GM12865 (cell line): ENCODE data around the gene RABGAP1.

Experiments used
- DNase-seq: peaks from one replicate; pipeline ENCODE4 v3.0.0; 2010; ENCODE audit warnings: low read depth
- H3K4me3 ChIP-seq: 2 replicates; pipeline ENCODE4 v1.5.1; 2011; ENCODE audit warnings: mild to moderate bottlenecking, low read depth, low read length, control low read depth
- TF ChIP-seq, protein P1 (sequence below): IDR thresholded peaks from 2 replicates; pipeline ENCODE4 v1.5.1; 2011; ENCODE audit warnings: low read length, control low read depth, low read depth, inconsistent platforms; ENCODE audit not compliant: insufficient read depth; ENCODE audit errors: missing control alignments

RABGAP1 gene

DNA sequence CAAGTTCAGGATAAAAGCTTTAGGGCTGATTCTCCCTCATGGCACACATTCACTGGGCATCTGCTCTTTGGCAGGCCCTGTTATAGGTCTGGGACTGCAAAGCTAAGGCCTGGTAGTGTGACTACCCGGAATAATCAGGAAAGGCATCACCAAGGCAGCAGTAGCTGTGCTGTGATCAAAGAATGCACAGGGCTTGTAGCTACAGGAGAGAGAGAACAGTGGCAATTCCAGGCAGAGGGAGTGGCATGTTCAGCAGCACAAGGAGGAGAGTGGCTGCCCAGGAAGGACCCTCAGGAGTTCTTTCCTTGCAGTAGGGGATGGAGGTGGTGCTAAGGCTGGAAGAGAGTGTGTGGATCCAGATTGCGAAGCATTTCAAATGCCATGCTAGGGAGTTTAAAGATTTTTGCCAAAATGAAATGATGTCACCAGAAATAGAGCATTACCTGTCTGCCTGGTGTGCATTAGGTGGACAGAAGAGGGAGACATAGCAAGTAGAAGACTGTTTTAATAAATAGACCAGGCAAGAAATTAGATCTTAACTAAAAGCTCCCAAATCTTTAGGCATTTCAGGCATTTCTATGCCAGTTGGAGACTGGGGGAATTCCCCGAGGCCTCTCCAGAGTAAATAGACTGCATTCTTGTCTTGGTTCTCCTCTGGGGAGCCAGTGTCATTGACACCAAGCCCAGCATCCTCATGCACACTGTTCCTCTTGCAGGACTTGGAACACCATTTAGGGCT is 161.7 kb downstream of the RABGAP1 start:
- TF ChIP-seq, protein P1, sequence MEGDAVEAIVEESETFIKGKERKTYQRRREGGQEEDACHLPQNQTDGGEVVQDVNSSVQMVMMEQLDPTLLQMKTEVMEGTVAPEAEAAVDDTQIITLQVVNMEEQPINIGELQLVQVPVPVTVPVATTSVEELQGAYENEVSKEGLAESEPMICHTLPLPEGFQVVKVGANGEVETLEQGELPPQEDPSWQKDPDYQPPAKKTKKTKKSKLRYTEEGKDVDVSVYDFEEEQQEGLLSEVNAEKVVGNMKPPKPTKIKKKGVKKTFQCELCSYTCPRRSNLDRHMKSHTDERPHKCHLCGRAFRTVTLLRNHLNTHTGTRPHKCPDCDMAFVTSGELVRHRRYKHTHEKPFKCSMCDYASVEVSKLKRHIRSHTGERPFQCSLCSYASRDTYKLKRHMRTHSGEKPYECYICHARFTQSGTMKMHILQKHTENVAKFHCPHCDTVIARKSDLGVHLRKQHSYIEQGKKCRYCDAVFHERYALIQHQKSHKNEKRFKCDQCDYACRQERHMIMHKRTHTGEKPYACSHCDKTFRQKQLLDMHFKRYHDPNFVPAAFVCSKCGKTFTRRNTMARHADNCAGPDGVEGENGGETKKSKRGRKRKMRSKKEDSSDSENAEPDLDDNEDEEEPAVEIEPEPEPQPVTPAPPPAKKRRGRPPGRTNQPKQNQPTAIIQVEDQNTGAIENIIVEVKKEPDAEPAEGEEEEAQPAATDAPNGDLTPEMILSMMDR: no peak
- H3K4me3 ChIP-seq: no peak overlapping the region
- no peak for DNase-seq

DNA sequence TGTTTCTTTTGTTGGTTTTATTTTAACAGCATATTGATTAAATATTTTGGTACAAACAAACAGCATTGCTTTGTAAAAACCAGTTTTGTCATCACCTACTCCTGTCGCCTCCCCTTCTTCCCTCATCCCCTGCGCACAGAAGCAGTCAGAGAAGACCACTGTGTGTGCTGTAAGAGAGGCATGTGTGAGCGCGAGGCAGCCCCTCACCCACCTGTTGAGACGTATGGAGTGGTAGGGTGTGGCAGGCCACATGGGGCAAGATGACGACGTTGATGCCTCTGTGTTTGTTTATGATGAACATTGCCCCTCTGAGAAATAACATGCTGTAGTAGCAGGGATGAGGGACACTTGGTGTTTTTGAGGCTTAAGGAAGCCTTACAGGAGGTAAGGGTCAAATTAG is 164.0 kb downstream of the RABGAP1 start:
- no peak for DNase-seq
- no peak overlapping the region for H3K4me3 ChIP-seq
- TF ChIP-seq, protein P1: no peak

GRCh38 chr9:123105490-123105889 is 164.7 kb downstream of the RABGAP1 start:
- TF ChIP-seq, protein P1: no peak
- DNase-seq: no peak
- H3K4me3 ChIP-seq: no peak overlapping the region

DNA sequence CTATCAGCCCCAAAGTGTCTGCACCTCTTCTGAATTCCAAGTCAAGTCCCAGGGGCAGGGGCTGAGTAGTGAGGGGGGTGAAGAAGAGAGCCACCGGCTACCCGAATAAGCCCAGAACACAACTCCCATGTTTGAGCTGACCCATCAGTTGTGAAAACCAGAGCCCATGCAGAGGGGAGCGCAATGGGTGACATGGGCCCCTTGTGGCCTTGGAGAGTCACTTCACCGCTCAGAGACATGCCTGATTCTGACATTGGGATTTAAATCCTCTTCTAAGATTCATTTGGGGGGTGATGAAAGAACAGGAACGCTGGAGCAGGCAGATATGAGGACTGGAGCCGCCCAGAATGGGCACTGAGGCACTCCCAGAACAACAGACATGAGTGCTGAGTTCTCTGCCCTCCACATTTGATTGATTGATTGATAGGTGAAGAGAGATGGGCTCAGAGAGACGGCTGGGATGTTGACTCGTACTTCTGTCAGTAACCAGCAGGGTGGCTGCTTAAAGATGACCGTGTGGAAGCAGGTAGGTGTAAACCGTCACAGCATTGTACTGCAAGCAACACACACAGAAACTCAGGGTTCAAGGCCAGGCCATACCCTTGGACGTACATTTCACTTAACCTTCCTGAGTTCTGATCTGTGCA is 166.9 kb downstream of the RABGAP1 start:
- DNase-seq: no peak
- TF ChIP-seq, protein P1: no peak
- H3K4me3 ChIP-seq: no peak overlapping the region

DNA sequence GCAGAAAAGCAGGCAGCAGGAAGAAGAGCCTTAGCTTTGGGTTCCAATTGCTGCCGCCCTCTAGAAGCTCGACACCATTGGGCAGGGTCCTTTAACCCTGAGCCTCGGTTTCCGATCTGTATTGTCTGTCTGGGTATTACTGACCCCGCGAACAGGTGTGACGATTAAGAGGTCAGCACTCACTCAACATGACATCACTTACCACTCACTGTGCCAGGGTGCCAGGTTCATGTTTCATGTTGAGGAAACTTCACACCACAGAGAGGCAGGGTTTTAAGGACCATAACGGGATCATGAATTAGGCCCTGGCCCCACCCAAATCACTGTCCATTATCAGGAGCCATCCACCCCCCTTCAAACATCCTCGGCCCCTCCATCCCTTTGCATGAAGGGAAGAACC is 168.2 kb downstream of the RABGAP1 start:
- no peak for DNase-seq
- no peak overlapping the region for H3K4me3 ChIP-seq
- TF ChIP-seq, protein P1: no peak

DNA sequence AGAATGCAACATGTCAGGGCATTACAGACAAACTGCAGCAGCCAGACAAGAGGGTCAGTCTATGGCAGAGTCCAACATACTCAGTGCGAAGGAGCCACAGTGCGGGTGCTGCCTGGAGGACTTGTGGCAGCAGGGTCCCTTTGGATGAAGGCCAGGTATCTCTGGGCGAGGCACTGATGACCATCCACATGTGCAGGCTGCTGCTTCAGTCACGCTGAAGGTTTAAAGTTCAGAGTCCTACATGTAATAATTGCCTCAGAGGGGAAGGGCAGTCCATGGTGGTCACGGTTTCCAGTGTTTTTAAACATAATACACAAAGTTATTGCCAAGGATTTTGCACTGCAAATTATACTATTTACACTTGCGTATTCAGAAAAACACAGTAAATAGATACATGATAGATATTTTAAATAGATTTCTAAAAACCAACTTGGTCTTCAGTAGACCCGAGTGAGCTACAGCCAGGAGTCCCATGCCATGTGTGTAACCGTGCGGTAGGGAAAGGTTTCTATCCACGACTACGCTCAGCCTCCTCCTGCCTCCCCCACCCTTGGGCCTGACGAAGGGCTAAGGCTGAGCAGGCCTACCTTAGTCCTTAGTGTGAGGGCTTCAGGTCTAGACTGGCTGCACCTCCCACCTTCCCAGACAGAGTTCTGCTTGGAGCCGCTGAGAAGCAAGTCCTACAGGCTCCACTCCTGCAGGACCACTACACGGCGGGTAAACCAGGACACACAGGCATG is 168.9 kb downstream of the RABGAP1 start:
- H3K4me3 ChIP-seq: no peak overlapping the region
- TF ChIP-seq, protein P1: no peak
- DNase-seq: no peak
